ENCODE data around the gene LRMDA. TPM values are rescaled to one million over a fixed set of nuclear protein-coding genes. Genes with fewer than 3 reads are reported as not detected.
"Not testable (repeated sequence)": the region's sequence is repeated elsewhere in the genome, so short reads cannot be mapped to it uniquely, and the experiment has no call there.

Gene LRMDA
- total RNA-seq, 1 experiment from 2014 or later = 4.8 TPM

GRCh38 chr10:75519213-75519612 is 87.8 kb downstream of the LRMDA start:
- H3K79me2 ChIP-seq (ENCODE audit: insufficient read depth, low read length); intact Hi-C loops (cut with micrococcal nuclease); H3K9me3 ChIP-seq (ENCODE audit: control insufficient read depth in 1 of 2, insufficient read depth in 1 of 2, low read depth in 1 of 2, low read length in 2 of 2); POLR2A ChIA-PET; RAD21 ChIA-PET (ENCODE audit: low non-redundant PET in 1 of 2, low total read pairs in 2 of 2, uncharacterized antibody in 2 of 2, unreplicated experiment in 2 of 2); CTCF ChIA-PET; BruUV-seq (replicated peaks); H3K4me2 ChIP-seq (ENCODE audit: low read length); H3K27me3 ChIP-seq (ENCODE audit: insufficient read depth, low read length); H2AFZ ChIP-seq (ENCODE audit: low read depth, low read length, poor library complexity, severe bottlenecking); ATAC-seq; DNase-seq (ENCODE audit: low read depth, low spot score); H3K4me3 ChIP-seq (replicated peaks in 1 of 2; ENCODE audit: low read depth in 1 of 2, low read length in 2 of 2); H3K36me3 ChIP-seq (ENCODE audit: control insufficient read depth in 1 of 2, insufficient read depth in 2 of 2, low read length in 2 of 2); H3K9me2 ChIP-seq (ENCODE audit: insufficient read depth); H3K27ac ChIP-seq (ENCODE audit: low read depth, low read length); H3K9ac ChIP-seq (ENCODE audit: low read length); H3K4me1 ChIP-seq (ENCODE audit: control insufficient read depth in 1 of 2, insufficient read depth in 2 of 2, low read length in 2 of 2); H4K20me1 ChIP-seq (ENCODE audit: insufficient read depth): not testable (repeated sequence)

GRCh38 chr10:75521194-75521829 is 89.9 kb downstream of the LRMDA start:
- H3K36me3 ChIP-seq (ENCODE audit: control insufficient read depth in 1 of 2, insufficient read depth in 2 of 2, low read length in 2 of 2); CTCF ChIA-PET; H2AFZ ChIP-seq (ENCODE audit: low read depth, low read length, poor library complexity, severe bottlenecking); H3K4me2 ChIP-seq (ENCODE audit: low read length); H3K27ac ChIP-seq (ENCODE audit: low read depth, low read length); H4K20me1 ChIP-seq (ENCODE audit: insufficient read depth); H3K4me1 ChIP-seq (ENCODE audit: control insufficient read depth in 1 of 2, insufficient read depth in 2 of 2, low read length in 2 of 2); H3K9ac ChIP-seq (ENCODE audit: low read length); H3K79me2 ChIP-seq (ENCODE audit: insufficient read depth, low read length); H3K4me3 ChIP-seq (replicated peaks in 1 of 2; ENCODE audit: low read depth in 1 of 2, low read length in 2 of 2); RAD21 ChIA-PET (ENCODE audit: low non-redundant PET in 1 of 2, low total read pairs in 2 of 2, uncharacterized antibody in 2 of 2, unreplicated experiment in 2 of 2); H3K9me3 ChIP-seq (ENCODE audit: control insufficient read depth in 1 of 2, insufficient read depth in 1 of 2, low read depth in 1 of 2, low read length in 2 of 2); BruUV-seq (replicated peaks); DNase-seq (ENCODE audit: low read depth, low spot score); ATAC-seq; H3K27me3 ChIP-seq (ENCODE audit: insufficient read depth, low read length); intact Hi-C loops (cut with micrococcal nuclease); H3K9me2 ChIP-seq (ENCODE audit: insufficient read depth); POLR2A ChIA-PET: not testable (repeated sequence)

GRCh38 chr10:75525067-75525466 is 93.6 kb downstream of the LRMDA start:
- Histone ChIP-seq H3K4me3 (replicated peaks in 1 of 2; ENCODE audit: low read depth in 1 of 2, low read length in 2 of 2) (no peak overlapping the region), H3K9me2 (ENCODE audit: insufficient read depth) (no peaks in the 10 kb centered on the region), H3K9me3 (ENCODE audit: control insufficient read depth in 1 of 2, insufficient read depth in 1 of 2, low read depth in 1 of 2, low read length in 2 of 2) (no peaks in the 10 kb centered on the region), H3K36me3 (ENCODE audit: control insufficient read depth in 1 of 2, insufficient read depth in 2 of 2, low read length in 2 of 2) (no peaks in the 10 kb centered on the region), H3K27me3 (ENCODE audit: insufficient read depth, low read length) (no peaks in the 10 kb centered on the region), H3K4me1 (ENCODE audit: control insufficient read depth in 1 of 2, insufficient read depth in 2 of 2, low read length in 2 of 2) (0 out of 4 replicates have a peak, but pooled peaks cover 0 to under 1% of the 10 kb centered on the region in 2 experiments), H3K79me2 (ENCODE audit: insufficient read depth, low read length) (no peaks in the 10 kb centered on the region), H3K4me2 (ENCODE audit: low read length) (no peak overlapping the region), H3K27ac (ENCODE audit: low read depth, low read length) (no peak overlapping the region), H2AFZ (ENCODE audit: low read depth, low read length, poor library complexity, severe bottlenecking) (no peak overlapping the region), H3K9ac (ENCODE audit: low read length) (no peak overlapping the region), H4K20me1 (ENCODE audit: insufficient read depth) (no peaks in the 10 kb centered on the region)
- intact Hi-C loops (cut with micrococcal nuclease) = no loop called here
- ATAC-seq (no peak), DNase-seq (ENCODE audit: low read depth, low spot score) (no peak)
- CTCF ChIA-PET = no interaction called here
- BruUV-seq (replicated peaks) = no TSS peak
- RAD21 ChIA-PET (ENCODE audit: low non-redundant PET in 1 of 2, low total read pairs in 2 of 2, uncharacterized antibody in 2 of 2, unreplicated experiment in 2 of 2) = no interaction called here
- POLR2A ChIA-PET = no interaction called here
- TF ChIP-seq RAD21 (IDR thresholded peaks at IDR 0.05; ENCODE audit: low read depth) (no peak), ZBTB33 (IDR thresholded peaks at IDR 0.05; ENCODE audit: extremely low read depth, insufficient replicate concordance, low read length) (no peak), SRF (IDR thresholded peaks at IDR 0.05; ENCODE audit: low read depth) (no peak), ZNF274 (IDR thresholded peaks at IDR 0.05; ENCODE audit: low read depth, low read length) (no peak), EGR1 (IDR thresholded peaks at IDR 0.05; ENCODE audit: low read depth) (no peak), ZFX (IDR thresholded peaks at IDR 0.05) (no peak), SP1 (IDR thresholded peaks at IDR 0.05; ENCODE audit: low read depth) (no peak)

All from HCT116 (cell line).